Smooth muscle cell (in vitro differentiated cells): ENCODE data around the gene MYH15. TPM values are rescaled to one million over a fixed set of nuclear protein-coding genes. Genes with fewer than 3 reads are reported as not detected.

Source experiments
- DNase-seq: peaks from one replicate; lab custom pipeline; 2025; ENCODE audit not compliant: unreplicated experiment; lab: John Stamatoyannopoulos, UW
- H2AFZ ChIP-seq: fragments of 200-600 bp; sonication (generic); 2 replicates; pipeline ENCODE4 v1.6.0; 2016; ENCODE audit warnings: antibody characterized with exemption, low read depth, mild to moderate bottlenecking
- H3F3A ChIP-seq: fragments of 200-600 bp; sonication (generic); 2 replicates; pipeline ENCODE4 v1.6.0; 2017; ENCODE audit warnings: antibody characterized with exemption, low read depth
- H3K27ac ChIP-seq: fragments of 200-600 bp; sonication (generic); 2 replicates; pipeline ENCODE4 v1.5.1; 2016; ENCODE audit warnings: low read depth, mild to moderate bottlenecking
- H3K27me3 ChIP-seq: fragments of 200-600 bp; sonication (generic); 2 replicates; pipeline ENCODE4 v1.6.1; 2016; ENCODE audit warnings: low read depth, mild to moderate bottlenecking
- H3K36me3 ChIP-seq: fragments of 200-600 bp; sonication (generic); 2 replicates; pipeline ENCODE4 v1.5.1; 2016; ENCODE audit warnings: low read depth
- H3K4me1 ChIP-seq: fragments of 200-600 bp; sonication (generic); 2 replicates; pipeline ENCODE4 v1.5.1; 2016; ENCODE audit warnings: low read depth
- H3K4me2 ChIP-seq: fragments of 200-600 bp; sonication (generic); 2 replicates; pipeline ENCODE4 v1.6.0; 2016; ENCODE audit warnings: mild to moderate bottlenecking
- H3K4me3 ChIP-seq: fragments of 200-600 bp; sonication (generic); 2 replicates; pipeline ENCODE4 v1.5.1; 2016; ENCODE audit warnings: mild to moderate bottlenecking
- H3K79me2 ChIP-seq: fragments of 200-600 bp; sonication (generic); 2 replicates; pipeline ENCODE4 v1.6.0; 2016; ENCODE audit warnings: low read depth, mild to moderate bottlenecking
- H3K9ac ChIP-seq: fragments of 200-600 bp; sonication (generic); 2 replicates; pipeline ENCODE4 v1.6.0; 2016; ENCODE audit warnings: low read depth
- H3K9me3 ChIP-seq: fragments of 200-600 bp; sonication (generic); replicated peaks from 2 replicates; pipeline ENCODE4 v1.5.1; 2016; ENCODE audit warnings: low read depth
- H4K20me1 ChIP-seq: fragments of 200-600 bp; sonication (generic); 2 replicates; pipeline ENCODE4 v1.6.0; 2016; ENCODE audit warnings: low read depth
- CTCF ChIP-seq: fragments of 200-600 bp; sonication (generic); IDR thresholded peaks from 2 replicates; pipeline ENCODE4 v1.5.1; 2017; ENCODE audit warnings: borderline replicate concordance, mild to moderate bottlenecking, antibody characterized with exemption; ENCODE audit not compliant: insufficient read depth, poor library complexity, severe bottlenecking
- WGBS: methylation state at CpG from one replicate; pipeline ENCODE4 v1.1.7; 2016; ENCODE audit warnings: low lambda C conversion rate; 5-methylcytosine and 5-hydroxymethylcytosine counted together
- polyA plus RNA-seq: library from polyadenylated mRNA; unstranded; fragments of >200 nt; fragmentation: Nextera tagmentation; extraction: Ambion mirVana; gene quantifications from 2 replicates; pipeline ENCODE4 v1.2.1, GENCODE V29; 2016
- total RNA-seq: library from RNA; depleted of rRNA; stranded (reverse); fragments of >200 nt; gene quantifications from 2 replicates; pipeline ENCODE4 v1.2.3, GENCODE V29; 2014

Gene MYH15
- 0.18 TPM in 1 of 2 replicates, not detected in the other for total RNA-seq
- not detected in 2 replicates for polyA plus RNA-seq

GRCh38 chr3:108510496-108510895 is at the start of gene MYH15:
MYH15 (minus strand) TSS chr3:108510596; CDS start chr3:108510530, 66 bp downstream.
- 89% methylated on average over 3 of the region's 3 CpGs for WGBS

GRCh38 chr3:108555966-108556581 is 45.7 kb upstream of the MYH15 start:
- no peaks in the 10 kb centered on the region for H3K79me2 ChIP-seq
- H3K4me3 ChIP-seq: no peak overlapping the region
- 68% methylated on average over 2 of the region's 2 CpGs for WGBS
- H3K27ac ChIP-seq: no peak overlapping the region
- H4K20me1 ChIP-seq: no peaks in the 10 kb centered on the region
- no peak for TF ChIP-seq CTCF
- DNase-seq: no peak
- H2AFZ ChIP-seq: no peak overlapping the region
- no peaks in the 10 kb centered on the region for H3K27me3 ChIP-seq
- H3K36me3 ChIP-seq: no peaks in the 10 kb centered on the region
- H3F3A ChIP-seq: no peaks in the 10 kb centered on the region
- no peaks in the 10 kb centered on the region for H3K9me3 ChIP-seq
- no peak overlapping the region for H3K9ac ChIP-seq
- H3K4me2 ChIP-seq: no peak overlapping the region
- H3K4me1 ChIP-seq: no peaks in the 10 kb centered on the region

More at GRCh38 chr3:108510496-108510895, at the start of gene MYH15:
- Histone ChIP-seq H3K27ac (no peak within 1 kb of the TSS), H3K4me3 (no peak within 1 kb of the TSS), H3F3A (no peaks in the 10 kb centered on the region), H4K20me1 (no peaks in the 10 kb centered on the region), H3K9ac (no peak within 1 kb of the TSS), H3K4me2 (no peak within 1 kb of the TSS), H3K27me3 (no peaks in the 10 kb centered on the region), H3K9me3 (no peaks in the 10 kb centered on the region), H3K36me3 (no peaks in the 10 kb centered on the region), H2AFZ (no peak within 1 kb of the TSS), H3K79me2 (no peaks in the 10 kb centered on the region), H3K4me1 (no peaks in the 10 kb centered on the region)
- no peak for TF ChIP-seq CTCF
- no peak for DNase-seq

- no peak for TF ChIP-seq CTCF
- H3K27me3 ChIP-seq: no peaks in the 10 kb centered on the region
- H3K4me1 ChIP-seq: no peaks in the 10 kb centered on the region
- no peak for DNase-seq
- H3K9ac ChIP-seq: no peak overlapping the region
- H3K36me3 ChIP-seq: no peaks in the 10 kb centered on the region
- no peak overlapping the region for H3K27ac ChIP-seq
- no peaks in the 10 kb centered on the region for H4K20me1 ChIP-seq
- H3F3A ChIP-seq: no peaks in the 10 kb centered on the region
- no peak overlapping the region for H2AFZ ChIP-seq
- H3K9me3 ChIP-seq: no peaks in the 10 kb centered on the region
- H3K4me3 ChIP-seq: no peak overlapping the region
- H3K4me2 ChIP-seq: no peak overlapping the region
- WGBS: 84% methylated on average over 3 of the region's 3 CpGs
- no peaks in the 10 kb centered on the region for H3K79me2 ChIP-seq
Observed at GRCh38 chr3:108554913-108555571, 44.6 kb upstream of the MYH15 start.

- TF ChIP-seq CTCF: no peak
- H3K79me2 ChIP-seq: no peaks in the 10 kb centered on the region
- no peak overlapping the region for H3K4me2 ChIP-seq
- no peaks in the 10 kb centered on the region for H3K9me3 ChIP-seq
- no peaks in the 10 kb centered on the region for H3K36me3 ChIP-seq
- H3K4me1 ChIP-seq: no peaks in the 10 kb centered on the region
- H3F3A ChIP-seq: no peaks in the 10 kb centered on the region
- H3K27ac ChIP-seq: no peak overlapping the region
- H4K20me1 ChIP-seq: no peaks in the 10 kb centered on the region
- H3K27me3 ChIP-seq: no peaks in the 10 kb centered on the region
- no peak overlapping the region for H2AFZ ChIP-seq
- no peak for DNase-seq
- no peak overlapping the region for H3K9ac ChIP-seq
- H3K4me3 ChIP-seq: no peak overlapping the region
Observed at GRCh38 chr3:108554229-108554628, 43.8 kb upstream of the MYH15 start.
